NCI-H1694 (cell line): ENCODE data around the gene MYH16.
"Not testable (repeated sequence)": the region's sequence is repeated elsewhere in the genome, so short reads cannot be mapped to it uniquely, and the experiment has no call there.

Experiments
- DNase-seq: peaks from one replicate; lab custom pipeline; 2025; lab: John Stamatoyannopoulos, UW

MYH16 gene

DNA sequence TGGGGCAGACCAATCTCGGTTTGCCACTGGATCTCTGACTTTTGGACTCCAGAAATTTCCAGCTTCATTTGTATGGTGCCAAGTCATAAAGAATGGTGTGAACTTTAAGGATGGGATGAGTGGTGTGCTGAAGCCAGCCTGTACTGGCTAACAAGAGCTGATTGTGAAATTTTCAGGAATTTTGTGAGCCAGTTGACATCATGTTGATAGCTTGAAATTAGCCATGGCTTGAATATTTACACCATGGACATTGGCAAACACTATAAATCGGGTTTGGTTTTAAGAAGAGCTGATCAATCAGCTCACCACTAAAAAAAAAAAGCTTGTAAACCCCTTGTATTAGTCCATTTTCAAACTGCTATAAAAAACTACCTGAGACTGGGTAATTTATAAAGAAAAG, 14.1 kb upstream of the MYH16 start:
- DNase-seq = no peak

DNA sequence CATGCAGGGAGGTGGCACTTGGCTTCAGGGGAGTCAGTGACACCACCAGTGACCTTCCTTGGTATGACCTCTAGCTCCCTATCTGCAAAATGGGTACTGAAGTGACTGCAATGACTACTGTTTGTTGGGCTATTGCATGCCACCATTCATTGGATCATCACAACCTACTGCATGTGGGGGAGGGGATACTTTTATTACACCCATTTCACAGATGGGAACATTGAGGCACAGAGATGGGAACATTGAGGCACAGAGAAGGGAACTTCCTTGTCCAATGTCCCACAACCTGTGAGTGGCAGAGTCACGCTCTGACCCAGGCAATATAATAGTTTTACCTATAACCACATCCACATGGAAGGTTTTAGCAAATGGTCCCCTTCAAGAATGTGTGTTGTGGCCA, 12.2 kb upstream of the MYH16 start:
- no peak for DNase-seq

DNA sequence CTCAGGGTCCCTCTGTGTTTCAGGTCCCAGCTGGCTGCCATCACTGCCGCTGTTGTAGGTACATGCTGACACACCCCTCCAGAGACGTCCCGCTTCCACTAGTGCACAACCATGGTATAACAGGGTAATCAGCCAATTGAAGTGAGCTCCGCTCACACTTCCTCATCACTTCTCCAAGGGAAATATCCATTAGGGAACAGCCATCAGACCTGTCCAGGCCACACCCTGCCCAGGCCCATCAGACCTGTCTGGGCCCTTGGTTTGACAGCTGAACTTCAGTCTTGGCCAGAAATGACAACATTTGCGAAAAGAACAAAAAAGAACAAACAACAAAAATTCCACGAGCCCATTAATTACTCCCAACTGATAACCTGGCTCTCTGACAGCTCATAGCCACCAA, 11.0 kb upstream of the MYH16 start:
- DNase-seq = no peak

DNA sequence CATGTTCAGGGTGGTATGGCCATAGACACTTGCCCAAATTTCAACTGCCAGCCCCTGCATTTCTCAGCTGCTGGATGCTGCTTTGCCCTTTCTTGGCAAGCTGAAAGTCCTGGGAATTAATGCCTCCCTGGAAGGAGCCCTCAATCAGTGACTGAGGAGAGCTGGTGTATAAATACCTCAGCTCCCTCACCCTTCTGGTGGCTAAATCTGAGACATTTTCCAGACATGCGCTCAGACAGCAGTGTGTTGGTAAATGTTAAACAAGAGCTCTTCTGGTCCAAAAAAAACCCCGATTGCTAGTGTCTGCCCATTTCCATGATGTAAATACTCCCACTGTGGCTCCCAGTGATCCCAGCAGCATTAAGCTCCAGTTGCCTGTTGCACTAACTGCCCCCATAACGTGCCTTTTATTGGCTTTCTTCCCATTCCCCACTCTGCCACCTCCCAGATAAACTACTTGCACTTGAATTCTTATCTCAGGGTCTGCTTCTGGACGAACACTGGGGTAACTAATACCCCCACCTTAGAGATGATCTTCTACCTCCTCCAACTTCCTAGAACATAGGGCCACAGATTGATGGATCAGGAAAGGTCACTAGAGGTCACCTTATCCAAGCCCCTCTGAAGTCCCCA, 6.7 kb upstream of the MYH16 start:
- no peak for DNase-seq

DNA sequence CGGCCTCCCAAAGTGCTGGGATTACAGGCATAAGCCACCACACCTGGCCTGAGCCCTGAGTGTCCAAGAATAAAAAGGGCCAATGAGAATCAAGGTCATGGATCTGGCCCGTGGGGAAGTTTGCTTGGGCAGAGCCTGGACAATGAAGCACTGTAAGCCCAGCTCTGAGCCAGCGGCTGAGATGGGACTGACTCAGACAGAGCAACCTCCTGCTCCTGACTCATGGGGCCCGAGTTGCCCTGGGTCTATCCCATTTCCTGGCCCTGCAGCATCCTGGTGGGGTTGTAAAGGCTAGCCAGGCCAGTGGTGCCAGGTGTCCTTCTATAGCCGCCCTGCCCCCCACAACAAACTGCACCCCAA, 5.2 kb upstream of the MYH16 start:
- no peak for DNase-seq

DNA sequence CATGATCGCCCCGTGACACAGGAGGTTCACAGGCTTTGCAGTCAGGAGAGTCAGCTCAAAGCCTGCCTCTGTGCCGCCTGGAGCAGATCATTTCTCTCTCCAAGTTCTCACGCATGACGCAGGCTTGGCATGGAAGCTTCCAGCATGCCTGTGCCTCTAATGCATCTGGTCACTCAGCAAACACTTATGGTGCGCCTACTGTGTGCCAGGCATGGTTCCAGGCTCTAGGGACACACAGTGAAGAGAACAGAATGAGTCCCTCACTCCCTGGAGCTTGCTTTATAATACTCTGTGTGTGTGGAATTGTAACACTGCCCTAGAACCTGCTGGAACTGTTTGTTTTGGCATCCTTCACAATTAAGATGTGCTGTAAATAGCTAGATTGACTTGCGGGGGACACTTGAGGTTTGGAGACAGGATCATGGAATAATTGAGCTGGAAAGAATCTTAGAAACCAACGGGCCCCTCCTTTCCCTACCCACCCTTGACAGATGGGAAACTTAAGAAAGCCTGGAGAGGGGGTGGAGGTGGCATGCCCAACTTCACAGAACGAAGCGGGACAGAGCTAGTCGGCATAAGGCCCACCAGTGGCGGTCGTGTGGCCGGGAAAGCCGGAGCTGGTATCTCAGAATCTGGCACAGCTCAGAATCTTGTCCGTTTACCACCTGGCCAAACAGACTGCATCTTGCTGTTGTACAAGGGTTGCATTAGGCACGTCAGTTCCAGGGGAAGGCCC, 4.6 kb upstream of the MYH16 start:
- DNase-seq = no peak

DNA sequence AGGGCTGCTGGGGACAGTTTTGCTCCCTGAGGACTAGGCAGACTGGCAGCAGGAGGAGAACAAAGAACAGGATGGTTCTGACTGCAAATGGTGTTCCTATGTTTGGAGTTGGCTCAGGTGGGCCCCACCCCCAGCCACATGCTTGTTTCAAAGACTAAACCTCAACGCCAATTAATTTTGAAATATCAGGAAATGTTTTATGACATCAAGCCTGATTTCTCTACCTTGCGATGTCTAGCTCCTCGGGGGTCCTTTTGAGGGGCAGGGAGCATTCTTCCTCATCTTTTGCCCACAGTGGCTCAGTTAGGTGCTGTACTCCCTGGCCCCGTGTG, 4.1 kb upstream of the MYH16 start:
- DNase-seq = no peak

DNA sequence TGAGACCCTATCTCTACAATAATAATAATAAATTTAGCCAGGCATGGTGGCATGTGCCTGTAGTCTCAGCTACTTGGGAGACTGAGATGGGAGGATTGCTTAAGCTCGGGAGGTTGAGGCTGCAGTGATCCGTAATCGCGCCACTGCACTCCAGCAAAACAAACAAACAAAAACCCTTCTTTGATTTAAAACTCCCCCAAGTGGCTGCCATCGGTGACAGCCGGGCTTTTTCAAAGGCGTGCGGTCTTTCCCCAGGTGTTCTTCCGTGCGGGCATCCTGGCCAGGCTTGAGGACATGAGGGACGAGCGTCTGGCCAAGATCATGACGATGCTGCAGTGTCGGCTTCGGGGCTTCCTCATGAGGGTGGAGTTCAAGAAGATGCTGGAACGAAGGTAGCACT, 1.9 kb upstream of the MYH16 start:
- DNase-seq = no peak

DNA sequence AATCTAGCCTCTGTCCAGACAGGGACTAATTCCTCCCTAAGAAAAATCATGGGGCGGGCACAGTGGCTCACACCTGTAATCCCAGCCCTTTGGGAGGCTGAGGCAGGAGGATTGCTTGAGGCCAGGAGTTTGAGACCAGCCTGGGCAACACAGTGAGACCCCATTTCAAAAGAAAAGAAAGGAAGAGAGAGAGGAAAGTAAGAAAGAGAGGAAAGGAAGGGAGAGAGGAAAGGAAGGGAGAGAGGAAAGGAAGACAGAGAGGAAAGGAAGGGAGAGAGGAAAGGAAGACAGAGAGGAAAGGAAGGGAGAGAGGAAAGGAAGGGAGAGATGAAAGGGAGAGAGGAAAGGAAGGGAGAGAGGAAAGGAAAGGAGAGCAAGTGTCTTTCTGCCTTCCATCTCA, 922 bp downstream of the MYH16 start:
- not testable (repeated sequence) for DNase-seq

DNA sequence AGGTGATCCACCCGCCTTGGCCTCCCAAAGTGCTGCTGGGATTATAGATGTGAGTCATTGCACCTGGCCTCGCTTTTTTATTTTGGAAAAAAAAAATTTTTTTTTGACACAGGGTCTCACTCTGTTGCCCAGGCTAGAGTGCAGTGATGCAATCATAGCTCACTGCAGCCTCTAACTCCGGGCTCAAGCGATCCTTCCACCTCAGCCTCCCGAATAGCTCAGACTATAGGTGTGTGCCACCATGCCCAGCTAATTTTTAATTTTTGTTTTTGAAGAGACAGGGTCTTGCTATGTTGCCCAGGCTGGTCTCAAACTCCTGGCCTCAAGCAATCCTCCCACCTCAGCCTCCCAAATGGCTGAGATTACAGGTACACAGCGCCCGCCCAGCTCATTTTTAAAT, 2.3 kb downstream of the MYH16 start:
- not testable (repeated sequence) for DNase-seq

DNA sequence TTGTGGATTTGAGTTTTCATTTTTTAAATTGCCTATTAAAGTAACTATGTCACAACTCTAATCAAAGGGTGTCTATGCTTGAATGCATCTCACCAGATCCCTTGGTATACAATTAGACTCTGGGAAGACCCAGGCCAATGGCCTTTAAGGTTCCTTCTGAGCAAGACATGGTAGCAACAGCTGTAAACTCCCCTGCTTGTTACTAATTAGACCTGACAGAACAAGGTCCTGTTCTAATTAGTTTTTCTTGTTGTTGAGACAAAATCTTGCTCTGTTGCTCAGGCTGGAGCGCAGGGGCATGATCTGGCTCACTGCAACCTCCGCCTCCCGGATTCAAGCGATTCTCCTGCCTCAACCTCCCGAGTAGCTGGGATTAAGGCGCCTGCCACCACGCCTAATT, 2.9 kb downstream of the MYH16 start:
- no peak for DNase-seq

DNA sequence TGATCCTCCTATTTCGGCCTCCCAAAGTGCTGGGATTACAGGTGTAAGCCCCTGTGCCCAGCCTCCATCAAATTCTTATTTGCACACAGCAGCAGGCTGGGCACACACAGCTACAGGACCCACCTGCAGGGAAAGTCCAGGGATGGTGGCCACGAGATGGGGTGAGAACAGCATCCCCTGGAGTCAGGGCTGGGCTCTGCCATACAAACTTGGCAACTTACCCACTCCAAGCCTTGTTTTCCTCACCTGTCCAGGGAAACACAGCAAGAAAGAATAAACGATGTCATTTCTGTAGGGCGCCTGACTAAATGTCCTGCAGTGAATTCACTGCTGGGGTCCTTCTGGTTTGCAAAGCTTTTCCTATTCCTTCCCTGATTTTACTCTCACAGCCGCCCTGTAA, 5.5 kb downstream of the MYH16 start:
- no peak for DNase-seq

DNA sequence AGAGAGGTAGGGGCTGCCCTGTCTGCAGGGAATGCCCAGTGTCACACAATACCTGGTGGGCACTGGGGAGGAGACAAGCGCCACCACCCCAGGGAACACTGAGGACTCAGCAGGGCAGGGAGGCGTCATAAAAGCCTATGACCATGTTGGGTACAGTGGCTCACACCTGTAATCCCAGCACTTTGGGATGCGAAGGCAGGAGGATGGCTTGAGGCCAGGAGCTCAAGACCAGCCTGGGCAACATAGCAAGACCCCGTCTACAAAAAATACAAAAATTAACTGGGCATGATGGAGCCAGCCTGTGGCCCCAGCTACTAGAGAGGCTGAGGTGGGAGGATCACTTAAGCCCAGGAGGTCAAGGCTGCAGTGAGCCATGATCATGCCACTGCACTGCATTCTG, 11.5 kb downstream of the MYH16 start:
- DNase-seq = not testable (repeated sequence)

DNA sequence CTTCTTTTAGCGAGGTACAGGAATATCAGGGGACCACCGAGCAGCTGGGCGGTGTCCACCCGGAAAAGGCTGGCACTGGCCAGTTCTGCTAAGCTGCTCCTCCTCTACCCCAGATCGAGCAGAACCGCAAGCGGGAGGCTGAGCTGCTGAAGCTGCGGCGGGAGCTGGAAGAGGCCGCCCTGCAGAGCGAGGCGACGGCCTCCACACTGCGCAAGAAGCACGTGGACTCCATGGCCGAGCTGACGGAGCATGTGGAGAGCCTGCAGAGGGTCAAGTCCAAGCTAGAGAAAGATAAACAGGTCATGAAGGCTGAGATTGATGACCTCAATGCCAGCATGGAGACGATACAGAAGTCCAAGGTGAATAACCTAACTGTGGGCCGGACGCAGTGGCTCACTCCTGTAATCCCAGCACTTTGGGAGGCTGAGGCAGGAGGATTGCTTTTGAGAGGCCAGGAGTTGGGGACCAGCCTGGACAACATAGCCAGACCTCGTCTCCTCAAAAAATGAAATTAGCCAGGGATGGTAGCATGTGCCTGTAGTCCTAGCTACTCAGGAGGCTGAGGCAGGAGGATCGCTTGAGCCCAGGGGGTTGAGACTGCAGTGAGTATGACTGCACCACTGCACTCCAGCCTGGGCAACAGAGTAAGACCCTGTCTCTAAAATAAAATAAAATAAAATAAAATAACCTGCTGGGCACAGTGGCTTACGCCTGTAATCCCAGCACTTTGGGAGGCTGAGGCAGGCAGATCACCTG, 15.3 kb downstream of the MYH16 start:
- DNase-seq = no peak

DNA sequence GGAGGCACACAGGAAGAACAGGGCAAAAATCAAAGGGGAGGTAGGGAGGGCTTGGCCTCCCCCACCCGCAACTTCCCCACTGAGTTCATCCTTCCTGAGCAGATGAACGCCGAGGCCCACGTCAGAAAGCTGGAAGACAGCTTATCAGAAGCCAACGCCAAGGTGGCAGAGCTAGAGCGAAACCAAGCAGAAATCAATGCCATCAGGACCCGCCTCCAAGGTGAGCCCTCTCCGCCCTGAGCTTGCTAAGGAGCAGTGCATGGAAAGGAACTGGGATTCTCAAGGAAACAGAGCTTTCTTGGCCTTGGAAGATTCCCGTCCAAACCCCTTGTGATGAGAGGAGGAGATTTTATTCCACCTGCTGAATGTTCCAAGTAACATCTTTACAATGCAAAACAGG, 16.5 kb downstream of the MYH16 start:
- DNase-seq = no peak

DNA sequence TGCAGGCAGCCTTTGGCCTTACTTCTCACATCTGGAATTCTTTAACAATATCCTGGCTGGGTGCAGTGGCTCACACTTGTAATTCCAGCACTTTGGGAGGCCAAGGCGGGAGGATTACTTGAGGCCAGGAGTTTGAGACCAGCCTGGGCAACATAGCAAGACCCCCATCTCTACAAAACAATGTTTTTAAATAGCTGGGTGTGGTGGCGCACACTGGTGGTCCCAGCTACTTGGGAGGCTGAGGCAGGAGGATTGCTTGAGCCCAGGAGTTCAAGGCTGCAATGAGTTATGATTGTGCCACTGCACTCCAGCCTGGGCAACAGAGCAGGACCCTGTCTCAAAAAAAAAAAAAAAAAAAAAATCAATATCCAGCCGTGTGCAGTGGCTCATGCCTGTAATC, 17.5 kb downstream of the MYH16 start:
- not testable (repeated sequence) for DNase-seq

DNA sequence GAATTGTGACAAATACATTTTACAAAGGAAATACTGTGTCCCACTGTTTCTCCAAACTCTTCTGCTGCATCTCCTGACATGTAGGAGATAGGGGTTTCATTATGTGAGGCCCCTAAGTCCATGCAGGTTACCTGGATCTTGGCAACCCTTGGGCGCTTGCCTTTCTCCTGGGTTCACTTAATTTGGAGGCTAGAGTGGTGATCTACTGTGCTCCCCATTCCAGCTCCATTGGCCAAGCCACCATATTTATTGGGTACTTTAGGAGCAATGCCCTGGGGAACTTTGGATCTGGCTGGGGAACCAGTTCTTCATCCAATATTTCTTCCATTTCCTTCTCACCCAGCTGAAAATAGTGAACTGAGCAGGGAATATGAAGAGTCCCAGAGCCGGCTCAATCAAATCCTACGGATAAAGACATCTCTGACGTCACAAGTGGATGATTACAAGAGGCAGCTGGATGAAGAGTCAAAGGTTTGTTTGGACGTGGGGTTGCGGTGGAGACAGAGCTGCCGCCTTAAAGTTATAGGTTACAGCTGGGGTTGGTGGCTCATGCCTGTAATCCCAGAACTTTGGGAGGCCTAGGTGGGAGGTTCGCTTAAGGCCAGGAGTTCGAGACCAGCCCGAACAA, 18.5 kb downstream of the MYH16 start:
- DNase-seq = no peak

DNA sequence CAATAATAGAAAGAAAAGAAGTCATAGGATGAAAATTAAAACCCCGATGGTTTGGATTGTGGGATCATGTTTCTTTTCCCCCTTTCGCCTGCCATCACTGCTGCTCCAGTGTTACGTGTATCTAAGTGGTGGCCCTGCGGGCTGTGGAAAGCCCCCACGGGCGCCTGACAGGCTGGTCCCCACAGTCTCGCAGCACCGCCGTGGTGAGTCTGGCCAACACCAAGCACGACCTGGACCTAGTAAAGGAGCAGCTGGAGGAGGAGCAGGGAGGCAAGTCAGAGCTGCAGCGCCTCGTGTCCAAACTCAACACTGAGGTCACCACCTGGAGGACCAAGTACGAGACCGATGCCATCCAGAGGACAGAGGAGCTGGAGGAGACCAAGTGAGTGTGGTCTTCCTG, 19.5 kb downstream of the MYH16 start:
- DNase-seq = no peak

DNA sequence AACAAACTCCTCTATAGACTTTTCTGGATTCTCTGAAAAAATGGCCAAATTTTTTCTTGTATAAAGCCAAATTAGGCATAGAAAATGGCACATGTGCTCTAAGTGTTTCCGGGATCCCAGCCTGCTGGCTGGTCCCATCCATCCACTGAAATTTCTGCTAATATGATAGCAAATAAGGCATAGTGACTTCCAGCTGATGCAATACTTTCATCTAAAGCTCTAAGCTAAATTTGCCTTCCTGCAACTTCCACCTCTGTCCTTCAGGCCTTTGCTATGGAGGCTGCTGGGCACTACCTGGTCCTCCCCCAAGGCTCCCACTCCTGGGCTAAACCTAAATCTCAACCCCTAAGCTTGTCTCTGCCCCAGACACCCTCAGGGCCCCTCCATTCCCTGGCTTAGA, 20.5 kb downstream of the MYH16 start:
- no peak for DNase-seq

DNA sequence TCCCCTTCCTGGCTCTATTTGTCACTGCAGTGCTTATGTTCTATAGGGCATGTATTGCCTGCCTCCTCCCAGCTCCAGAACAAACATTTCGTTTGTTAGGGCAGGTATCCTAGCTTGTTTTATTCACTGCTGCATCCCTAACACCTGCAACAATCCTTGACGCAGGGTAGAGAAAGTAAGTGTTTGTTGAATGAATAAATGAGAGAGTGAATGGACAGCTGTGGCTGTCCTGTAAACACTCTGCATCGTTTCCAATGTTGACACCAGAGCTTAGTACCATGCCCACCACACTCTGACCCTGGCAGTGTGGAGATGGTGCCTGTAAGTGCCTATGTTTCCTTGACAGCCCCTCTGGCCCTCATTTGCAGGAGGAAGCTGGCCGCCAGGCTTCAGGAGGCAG, 21.0 kb downstream of the MYH16 start:
- no peak for DNase-seq

DNA sequence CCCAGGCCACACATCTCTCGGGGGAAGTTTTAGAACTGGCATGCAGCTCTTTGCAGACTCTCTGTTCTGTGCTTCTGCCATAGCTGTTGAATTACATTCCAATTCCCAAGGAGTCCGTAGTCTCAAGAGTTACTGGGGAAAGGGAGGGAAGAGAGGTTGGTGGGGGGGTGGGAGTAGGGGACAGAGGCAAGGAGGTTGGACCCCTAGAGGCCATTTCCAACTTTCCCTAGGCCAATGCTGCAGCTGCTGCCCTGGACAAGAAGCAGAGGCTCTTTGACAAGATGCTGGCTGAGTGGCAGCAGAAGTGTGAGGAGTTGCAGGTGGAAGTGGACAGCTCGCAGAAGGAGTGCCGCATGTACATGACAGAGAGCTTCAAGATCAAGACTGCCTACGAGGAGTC, 23.8 kb downstream of the MYH16 start:
- no peak for DNase-seq

DNA sequence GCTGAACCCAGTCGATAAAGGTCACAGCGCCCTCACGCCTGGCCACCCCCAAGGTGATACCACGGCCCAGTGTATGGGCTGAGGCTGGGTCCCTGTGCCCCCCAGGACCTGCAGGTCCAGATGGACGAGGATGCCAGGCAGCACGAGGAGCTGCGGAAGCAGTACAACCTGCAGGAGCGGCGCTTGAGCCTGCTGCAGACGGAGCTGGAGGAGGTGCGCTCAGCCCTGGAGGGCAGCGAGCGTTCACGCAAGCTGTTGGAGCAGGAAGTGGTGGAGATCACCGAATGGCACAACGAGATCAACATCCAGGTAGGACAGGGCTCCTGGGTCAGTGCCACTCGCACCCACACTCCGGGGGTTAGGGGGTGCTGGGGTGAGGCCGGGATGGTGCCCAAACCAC, 28.9 kb downstream of the MYH16 start:
- no peak for DNase-seq
